ENCODE results near the gene CNTN4. TPM values are rescaled to one million over a fixed set of nuclear protein-coding genes. Genes with fewer than 3 reads are reported as not detected.

The CNTN4 gene
- total and polyA plus RNA-seq, 2 experiments from 2014 or later: 0.91 to 4.0 TPM

GRCh38 chr3:3016226-3016625 is 917.6 kb downstream of the CNTN4 start (continued):
- TF ChIP-seq, protein P1, sequence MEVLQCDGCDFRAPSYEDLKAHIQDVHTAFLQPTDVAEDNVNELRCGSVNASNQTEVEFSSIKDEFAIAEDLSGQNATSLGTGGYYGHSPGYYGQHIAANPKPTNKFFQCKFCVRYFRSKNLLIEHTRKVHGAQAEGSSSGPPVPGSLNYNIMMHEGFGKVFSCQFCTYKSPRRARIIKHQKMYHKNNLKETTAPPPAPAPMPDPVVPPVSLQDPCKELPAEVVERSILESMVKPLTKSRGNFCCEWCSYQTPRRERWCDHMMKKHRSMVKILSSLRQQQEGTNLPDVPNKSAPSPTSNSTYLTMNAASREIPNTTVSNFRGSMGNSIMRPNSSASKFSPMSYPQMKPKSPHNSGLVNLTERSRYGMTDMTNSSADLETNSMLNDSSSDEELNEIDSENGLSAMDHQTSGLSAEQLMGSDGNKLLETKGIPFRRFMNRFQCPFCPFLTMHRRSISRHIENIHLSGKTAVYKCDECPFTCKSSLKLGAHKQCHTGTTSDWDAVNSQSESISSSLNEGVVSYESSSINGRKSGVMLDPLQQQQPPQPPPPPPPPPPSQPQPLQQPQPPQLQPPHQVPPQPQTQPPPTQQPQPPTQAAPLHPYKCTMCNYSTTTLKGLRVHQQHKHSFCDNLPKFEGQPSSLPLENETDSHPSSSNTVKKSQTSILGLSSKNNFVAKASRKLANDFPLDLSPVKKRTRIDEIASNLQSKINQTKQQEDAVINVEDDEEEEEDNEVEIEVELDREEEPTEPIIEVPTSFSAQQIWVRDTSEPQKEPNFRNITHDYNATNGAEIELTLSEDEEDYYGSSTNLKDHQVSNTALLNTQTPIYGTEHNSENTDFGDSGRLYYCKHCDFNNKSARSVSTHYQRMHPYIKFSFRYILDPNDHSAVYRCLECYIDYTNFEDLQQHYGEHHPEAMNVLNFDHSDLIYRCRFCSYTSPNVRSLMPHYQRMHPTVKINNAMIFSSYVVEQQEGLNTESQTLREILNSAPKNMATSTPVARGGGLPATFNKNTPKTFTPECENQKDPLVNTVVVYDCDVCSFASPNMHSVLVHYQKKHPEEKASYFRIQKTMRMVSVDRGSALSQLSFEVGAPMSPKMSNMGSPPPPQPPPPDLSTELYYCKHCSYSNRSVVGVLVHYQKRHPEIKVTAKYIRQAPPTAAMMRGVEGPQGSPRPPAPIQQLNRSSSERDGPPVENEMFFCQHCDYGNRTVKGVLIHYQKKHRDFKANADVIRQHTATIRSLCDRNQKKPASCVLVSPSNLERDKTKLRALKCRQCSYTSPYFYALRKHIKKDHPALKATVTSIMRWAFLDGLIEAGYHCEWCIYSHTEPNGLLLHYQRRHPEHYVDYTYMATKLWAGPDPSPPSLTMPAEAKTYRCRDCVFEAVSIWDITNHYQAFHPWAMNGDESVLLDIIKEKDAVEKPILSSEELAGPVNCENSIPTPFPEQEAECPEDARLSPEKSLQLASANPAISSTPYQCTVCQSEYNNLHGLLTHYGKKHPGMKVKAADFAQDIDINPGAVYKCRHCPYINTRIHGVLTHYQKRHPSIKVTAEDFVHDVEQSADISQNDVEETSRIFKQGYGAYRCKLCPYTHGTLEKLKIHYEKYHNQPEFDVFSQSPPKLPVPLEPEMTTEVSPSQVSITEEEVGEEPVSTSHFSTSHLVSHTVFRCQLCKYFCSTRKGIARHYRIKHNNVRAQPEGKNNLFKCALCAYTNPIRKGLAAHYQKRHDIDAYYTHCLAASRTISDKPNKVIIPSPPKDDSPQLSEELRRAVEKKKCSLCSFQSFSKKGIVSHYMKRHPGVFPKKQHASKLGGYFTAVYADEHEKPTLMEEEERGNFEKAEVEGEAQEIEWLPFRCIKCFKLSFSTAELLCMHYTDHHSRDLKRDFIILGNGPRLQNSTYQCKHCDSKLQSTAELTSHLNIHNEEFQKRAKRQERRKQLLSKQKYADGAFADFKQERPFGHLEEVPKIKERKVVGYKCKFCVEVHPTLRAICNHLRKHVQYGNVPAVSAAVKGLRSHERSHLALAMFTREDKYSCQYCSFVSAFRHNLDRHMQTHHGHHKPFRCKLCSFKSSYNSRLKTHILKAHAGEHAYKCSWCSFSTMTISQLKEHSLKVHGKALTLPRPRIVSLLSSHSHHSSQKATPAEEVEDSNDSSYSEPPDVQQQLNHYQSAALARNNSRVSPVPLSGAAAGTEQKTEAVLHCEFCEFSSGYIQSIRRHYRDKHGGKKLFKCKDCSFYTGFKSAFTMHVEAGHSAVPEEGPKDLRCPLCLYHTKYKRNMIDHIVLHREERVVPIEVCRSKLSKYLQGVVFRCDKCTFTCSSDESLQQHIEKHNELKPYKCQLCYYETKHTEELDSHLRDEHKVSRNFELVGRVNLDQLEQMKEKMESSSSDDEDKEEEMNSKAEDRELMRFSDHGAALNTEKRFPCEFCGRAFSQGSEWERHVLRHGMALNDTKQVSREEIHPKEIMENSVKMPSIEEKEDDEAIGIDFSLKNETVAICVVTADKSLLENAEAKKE (CRISPR knock-in tag; IDR thresholded peaks at IDR 0.05): no peak
- TF ChIP-seq, protein P2, sequence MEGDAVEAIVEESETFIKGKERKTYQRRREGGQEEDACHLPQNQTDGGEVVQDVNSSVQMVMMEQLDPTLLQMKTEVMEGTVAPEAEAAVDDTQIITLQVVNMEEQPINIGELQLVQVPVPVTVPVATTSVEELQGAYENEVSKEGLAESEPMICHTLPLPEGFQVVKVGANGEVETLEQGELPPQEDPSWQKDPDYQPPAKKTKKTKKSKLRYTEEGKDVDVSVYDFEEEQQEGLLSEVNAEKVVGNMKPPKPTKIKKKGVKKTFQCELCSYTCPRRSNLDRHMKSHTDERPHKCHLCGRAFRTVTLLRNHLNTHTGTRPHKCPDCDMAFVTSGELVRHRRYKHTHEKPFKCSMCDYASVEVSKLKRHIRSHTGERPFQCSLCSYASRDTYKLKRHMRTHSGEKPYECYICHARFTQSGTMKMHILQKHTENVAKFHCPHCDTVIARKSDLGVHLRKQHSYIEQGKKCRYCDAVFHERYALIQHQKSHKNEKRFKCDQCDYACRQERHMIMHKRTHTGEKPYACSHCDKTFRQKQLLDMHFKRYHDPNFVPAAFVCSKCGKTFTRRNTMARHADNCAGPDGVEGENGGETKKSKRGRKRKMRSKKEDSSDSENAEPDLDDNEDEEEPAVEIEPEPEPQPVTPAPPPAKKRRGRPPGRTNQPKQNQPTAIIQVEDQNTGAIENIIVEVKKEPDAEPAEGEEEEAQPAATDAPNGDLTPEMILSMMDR (conservative IDR thresholded peaks at IDR 0.05; ENCODE audit: low read depth in 2 of 2): no peak
- TF ChIP-seq EZH2phosphoT487 (IDR thresholded peaks at IDR 0.05; ENCODE audit: unreplicated experiment): no peak
- no peak for TF ChIP-seq NANOG (IDR thresholded peaks at IDR 0.05; ENCODE audit: borderline replicate concordance)
- TF ChIP-seq, protein P3, sequence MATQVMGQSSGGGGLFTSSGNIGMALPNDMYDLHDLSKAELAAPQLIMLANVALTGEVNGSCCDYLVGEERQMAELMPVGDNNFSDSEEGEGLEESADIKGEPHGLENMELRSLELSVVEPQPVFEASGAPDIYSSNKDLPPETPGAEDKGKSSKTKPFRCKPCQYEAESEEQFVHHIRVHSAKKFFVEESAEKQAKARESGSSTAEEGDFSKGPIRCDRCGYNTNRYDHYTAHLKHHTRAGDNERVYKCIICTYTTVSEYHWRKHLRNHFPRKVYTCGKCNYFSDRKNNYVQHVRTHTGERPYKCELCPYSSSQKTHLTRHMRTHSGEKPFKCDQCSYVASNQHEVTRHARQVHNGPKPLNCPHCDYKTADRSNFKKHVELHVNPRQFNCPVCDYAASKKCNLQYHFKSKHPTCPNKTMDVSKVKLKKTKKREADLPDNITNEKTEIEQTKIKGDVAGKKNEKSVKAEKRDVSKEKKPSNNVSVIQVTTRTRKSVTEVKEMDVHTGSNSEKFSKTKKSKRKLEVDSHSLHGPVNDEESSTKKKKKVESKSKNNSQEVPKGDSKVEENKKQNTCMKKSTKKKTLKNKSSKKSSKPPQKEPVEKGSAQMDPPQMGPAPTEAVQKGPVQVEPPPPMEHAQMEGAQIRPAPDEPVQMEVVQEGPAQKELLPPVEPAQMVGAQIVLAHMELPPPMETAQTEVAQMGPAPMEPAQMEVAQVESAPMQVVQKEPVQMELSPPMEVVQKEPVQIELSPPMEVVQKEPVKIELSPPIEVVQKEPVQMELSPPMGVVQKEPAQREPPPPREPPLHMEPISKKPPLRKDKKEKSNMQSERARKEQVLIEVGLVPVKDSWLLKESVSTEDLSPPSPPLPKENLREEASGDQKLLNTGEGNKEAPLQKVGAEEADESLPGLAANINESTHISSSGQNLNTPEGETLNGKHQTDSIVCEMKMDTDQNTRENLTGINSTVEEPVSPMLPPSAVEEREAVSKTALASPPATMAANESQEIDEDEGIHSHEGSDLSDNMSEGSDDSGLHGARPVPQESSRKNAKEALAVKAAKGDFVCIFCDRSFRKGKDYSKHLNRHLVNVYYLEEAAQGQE (IDR thresholded peaks at IDR 0.05; ENCODE audit: unreplicated experiment): no peak
- TF ChIP-seq POLR2AphosphoS5 (IDR thresholded peaks at IDR 0.05; ENCODE audit: low read depth): no peak
- no peak for TF ChIP-seq ETS1 (IDR thresholded peaks at IDR 0.05)
- no peak for TF ChIP-seq STAT1 (IDR thresholded peaks at IDR 0.05; ENCODE audit: unreplicated experiment)
- no peak for TF ChIP-seq JUNB (IDR thresholded peaks at IDR 0.05; ENCODE audit: unreplicated experiment)
- TF ChIP-seq ZNF331 (CRISPR knock-in tag; IDR thresholded peaks at IDR 0.05; ENCODE audit: low read depth): no peak

Measured in GM23338 (cell line).